Common myeloid progenitor, CD34-positive (primary cell): ENCODE measurements around the gene ACY1.

Source experiments
- CTCF ChIA-PET: fragments of 350-600 bp; sonication (Branson Sonifier 250); formaldehyde crosslinking; loops from one replicate; lab custom pipeline; 2021; ENCODE audit warnings: antibody characterized with exemption; lab: Charles Lee
- POLR2A ChIA-PET: fragments of 350-600 bp; sonication (Branson Sonifier 250); formaldehyde crosslinking; loops from one replicate; lab custom pipeline; 2021; ENCODE audit warnings: antibody characterized with exemption; lab: Charles Lee
- DNase-seq, 3 donors: peaks; one replicate each; pipeline versions ENCODE4 v3.0.0 to v3.0.0-alpha.2; 2013
- H3K27ac ChIP-seq, 2 experiments: 1 replicate in 1 of 2; 2 replicates in 1 of 2; pipeline ENCODE4 v1.7.0; 2013; ENCODE audit warnings: inconsistent platforms in 2 of 2, low read length in 2 of 2, mild to moderate bottlenecking in 2 of 2, low read depth in 1 of 2, moderate library complexity in 1 of 2; ENCODE audit not compliant: severe bottlenecking in 2 of 2, insufficient read depth in 1 of 2, poor library complexity in 1 of 2
- H3K27me3 ChIP-seq, 5 experiments: replicated peaks in 2 of 5; 1 replicate in 3 of 5; 2 replicates in 2 of 5; pipeline versions ENCODE4 v1.6.1 to v1.7.0; 2013; ENCODE audit warnings: low read length in 4 of 5, mild to moderate bottlenecking in 2 of 5, moderate library complexity in 2 of 5, inconsistent platforms in 1 of 5; ENCODE audit not compliant: insufficient read depth in 5 of 5, control insufficient read depth in 4 of 5
- H3K36me3 ChIP-seq, 4 experiments: 1 replicate in 2 of 4; 2 replicates in 2 of 4; pipeline versions ENCODE4 v1.6.1 to v1.7.0; 2013; ENCODE audit warnings: low read length in 3 of 4, control low read depth in 1 of 4, mild to moderate bottlenecking in 1 of 4; ENCODE audit not compliant: control insufficient read depth in 4 of 4, insufficient read depth in 4 of 4
- H3K4me1 ChIP-seq, 4 experiments: 1 replicate in 3 of 4; 2 replicates in 1 of 4; pipeline versions ENCODE4 v1.6.1 to v1.7.1; 2013; ENCODE audit warnings: low read length in 3 of 4, mild to moderate bottlenecking in 3 of 4, control low read depth in 1 of 4, inconsistent platforms in 1 of 4, moderate library complexity in 1 of 4; ENCODE audit not compliant: control insufficient read depth in 4 of 4, insufficient read depth in 4 of 4; ENCODE audit errors: control extremely low read depth in 1 of 4
- H3K4me3 ChIP-seq, 7 experiments: 1 replicate in 4 of 7; 2 replicates in 3 of 7; pipeline versions ENCODE4 v1.5.1 to v1.7.0; 2013; ENCODE audit warnings: mild to moderate bottlenecking in 7 of 7, low read length in 6 of 7, moderate library complexity in 6 of 7, inconsistent platforms in 2 of 7, low read depth in 2 of 7, control low read depth in 1 of 7; ENCODE audit not compliant: insufficient read depth in 4 of 7, control insufficient read depth in 1 of 7; ENCODE audit errors: extremely low read depth in 1 of 7
- H3K9me3 ChIP-seq, 5 experiments: 1 replicate in 4 of 5; 2 replicates in 1 of 5; pipeline versions ENCODE4 v1.6.1 to v1.7.1; 2013; ENCODE audit warnings: low read length in 4 of 5, mild to moderate bottlenecking in 2 of 5, inconsistent platforms in 1 of 5, low read depth in 1 of 5, moderate library complexity in 1 of 5; ENCODE audit not compliant: control insufficient read depth in 4 of 5, insufficient read depth in 2 of 5; ENCODE audit errors: control extremely low read depth in 1 of 5
- WGBS: methylation state at CpG from one replicate; pipeline ENCODE4 v1.1.5; 2013; ENCODE audit not compliant: insufficient coverage; 5-methylcytosine and 5-hydroxymethylcytosine counted together

The ACY1 gene

DNA sequence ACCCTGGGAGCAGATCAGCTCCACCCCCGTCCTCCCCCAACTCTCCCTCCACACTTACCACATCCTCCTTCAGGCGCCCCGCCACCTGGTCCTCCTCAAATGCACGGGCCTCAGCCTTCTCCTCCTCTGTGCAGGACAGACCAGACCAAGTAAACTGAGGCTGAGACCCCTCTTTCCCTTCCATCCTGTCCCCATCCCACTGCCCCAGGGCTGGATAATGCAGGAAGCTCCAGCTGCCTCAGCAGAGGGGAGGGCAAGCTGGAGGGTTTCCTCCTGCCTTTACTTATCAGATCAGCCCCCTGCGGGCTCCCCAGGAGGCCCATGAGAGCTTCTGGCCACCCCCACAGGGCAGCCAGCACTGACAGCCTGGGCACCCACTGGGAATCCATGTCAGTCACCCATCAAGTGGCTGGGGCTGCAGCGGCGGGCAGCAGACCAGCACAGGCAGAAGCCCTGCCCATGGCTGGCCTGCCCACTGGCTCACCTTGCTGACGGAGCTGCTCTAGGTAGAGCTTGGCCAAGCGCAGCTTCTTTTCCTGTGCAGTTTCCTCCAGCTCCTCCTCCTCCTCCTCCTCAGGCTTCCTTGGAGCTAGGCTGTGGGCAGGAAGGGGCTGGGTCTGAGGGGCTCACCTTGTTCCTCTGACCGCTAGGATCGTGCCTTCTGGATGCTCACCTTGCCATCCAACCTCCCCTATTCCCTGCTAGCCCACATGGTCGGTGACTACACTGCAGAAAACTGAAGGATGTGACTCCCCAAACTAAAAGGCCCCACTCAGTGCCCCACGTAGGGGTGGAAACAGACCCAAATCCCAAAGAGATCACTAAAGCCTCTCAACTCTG, 45.5 kb upstream of the ACY1 start:
- CTCF ChIA-PET, result interaction anchor here (1.0 kb wide), 1 partner anchor 10 kb away, joined by 3 read pairs; no protein-coding TSS in a partner anchor

DNA sequence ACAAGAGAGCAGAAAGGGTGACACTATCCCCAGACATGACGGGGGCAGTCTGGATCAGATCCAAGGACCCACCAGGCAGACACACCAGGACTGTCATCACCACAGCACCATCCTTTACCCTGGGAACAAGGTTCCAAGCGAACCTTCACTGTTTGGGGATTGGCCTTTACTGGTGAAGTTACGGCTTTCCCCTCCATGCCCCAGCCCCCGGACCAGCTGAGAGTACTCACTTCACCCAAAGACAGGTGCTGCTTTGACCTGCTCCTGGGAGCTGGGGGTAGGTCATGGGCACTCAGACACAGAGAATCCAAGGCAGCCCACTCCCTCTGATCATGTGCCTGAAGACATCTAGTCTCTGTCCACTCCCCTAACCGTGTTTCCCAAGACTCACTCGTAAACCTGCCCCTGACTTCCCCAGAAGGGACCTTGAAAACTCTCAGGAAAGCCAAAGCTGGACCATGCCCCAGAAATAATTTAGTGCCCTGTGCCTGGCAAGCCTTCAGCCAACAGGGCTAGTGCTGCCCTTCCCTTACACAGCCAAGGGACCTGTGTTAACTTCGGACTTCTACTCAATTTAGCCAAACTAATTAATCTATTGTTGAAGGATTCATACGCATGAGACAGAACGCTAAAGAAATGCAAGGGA, 44.4 kb upstream of the ACY1 start:
- H3K9me3 ChIP-seq, result no peaks in the 10 kb centered on the region
- peaks cover 0 to 27% (median 23%) of the 10 kb centered on the region in 4 experiments for H3K4me1 ChIP-seq
- H3K27me3 ChIP-seq, result no peaks in the 10 kb centered on the region
- 100% methylated on average over 8 of the region's 9 CpGs for WGBS
- H3K27ac ChIP-seq, result no peak overlapping the region
- ChIA-PET CTCF (no interaction called here), POLR2A (interaction anchor here (0.6 kb wide), 1 partner anchor 263 kb away, joined by 4 read pairs; no protein-coding TSS in a partner anchor)
- no peak overlapping the region for H3K4me3 ChIP-seq
- H3K36me3 ChIP-seq, result peaks cover 7 to 54% (median 46%) of the 10 kb centered on the region in 4 experiments
- DNase-seq, result no peak

More for the DNA sequence above, 45.5 kb upstream of the ACY1 start:
- Histone ChIP-seq H3K27me3 (no peaks in the 10 kb centered on the region), H3K9me3 (no peaks in the 10 kb centered on the region), H3K27ac (no peak overlapping the region), H3K36me3 (peaks cover 7 to 64% (median 53%) of the 10 kb centered on the region in 4 experiments), H3K4me1 (peaks cover 0 to 22% (median 20%) of the 10 kb centered on the region in 4 experiments), H3K4me3 (no peak overlapping the region)
- DNase-seq, result no peak
- POLR2A ChIA-PET, result no interaction called here
- 97% methylated on average over 7 of the region's 13 CpGs for WGBS

DNA sequence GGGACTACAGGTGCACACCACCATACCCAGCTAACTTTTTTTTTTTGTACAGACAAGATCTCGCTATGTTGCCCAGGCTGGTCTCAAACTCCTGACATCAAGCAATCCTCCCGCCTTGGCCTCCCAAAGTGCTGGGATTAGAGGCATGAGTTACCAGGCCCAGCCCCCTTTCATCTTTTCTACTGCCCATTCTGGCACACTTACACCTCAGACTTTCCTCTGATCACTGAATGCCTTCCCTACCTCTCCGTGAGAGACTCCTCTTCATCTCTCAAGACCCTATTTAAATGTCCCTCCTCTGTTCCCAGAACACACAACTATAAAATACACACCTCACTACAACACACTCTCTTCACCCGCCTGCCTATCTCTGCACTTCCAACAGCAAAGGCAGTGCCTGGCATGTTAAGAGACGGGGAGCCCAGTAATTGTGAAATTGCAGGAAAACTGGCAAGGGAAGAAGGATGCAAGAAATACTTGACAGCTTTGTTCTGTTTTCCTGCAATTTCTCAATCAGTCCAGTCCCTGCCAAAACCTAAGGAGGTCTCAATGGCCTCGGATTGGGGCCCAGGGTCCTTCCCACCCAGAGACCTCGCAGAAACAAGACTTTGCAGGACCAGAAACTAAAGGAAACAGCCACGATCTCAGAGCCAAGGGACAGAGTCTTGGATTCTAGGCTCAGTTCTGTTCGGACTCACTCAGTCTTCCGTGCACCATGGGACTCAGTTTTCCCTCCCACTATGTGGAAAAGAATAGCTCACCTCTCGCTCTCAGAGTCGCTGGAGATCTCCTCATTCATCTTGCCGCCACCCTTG, 42.5 kb upstream of the ACY1 start:
- DNase-seq, result no peak
- H3K4me1 ChIP-seq, result peaks cover 0 to 27% (median 23%) of the 10 kb centered on the region in 4 experiments
- peaks cover 3 to 37% (median 32%) of the 10 kb centered on the region in 4 experiments for H3K36me3 ChIP-seq
- no peaks in the 10 kb centered on the region for H3K9me3 ChIP-seq
- peak overlapping the region; percentile 54 to 89 (median 80) for H3K4me3 ChIP-seq
- ChIA-PET CTCF (interaction anchor here (0.6 to 3.5 kb wide), 9 partner anchors 11 to 121 kb away, joined by 3 to 18 read pairs (median 4); partner anchors contain the start of genes ABHD14B, ACY1 and PCBP4), POLR2A (interaction anchor here (1.1 kb wide), 1 partner anchor 33 kb away, joined by 3 read pairs; the partner anchor contains the start of gene ABHD14B)
- no peaks in the 10 kb centered on the region for H3K27me3 ChIP-seq
- H3K27ac ChIP-seq, result peak overlapping the region in 1 of 2 experiments; percentile 75
- 40% methylated on average over 10 of the region's 13 CpGs for WGBS

DNA sequence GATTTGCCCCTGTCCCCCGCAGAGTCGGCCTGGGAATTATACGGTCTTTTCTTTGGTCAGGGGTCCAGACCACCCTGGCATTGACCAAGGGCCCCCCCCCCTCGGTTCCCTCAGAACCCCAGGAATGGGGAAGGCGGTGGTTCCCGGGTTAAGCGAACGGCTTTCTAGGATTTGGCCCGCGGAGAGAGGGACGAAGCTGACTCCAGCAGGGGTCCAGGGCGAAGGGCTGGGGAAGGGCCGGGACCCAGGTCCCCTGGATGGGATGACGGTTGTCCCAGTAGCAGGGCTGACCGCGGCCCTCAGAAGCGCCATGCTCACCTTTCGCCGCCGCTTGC, 41.9 kb upstream of the ACY1 start:
- ChIA-PET POLR2A (interaction anchor here (1.1 kb wide), 1 partner anchor 32 kb away, joined by 3 read pairs; the partner anchor contains the start of gene ABHD14B), CTCF (interaction anchor here (0.6 to 3.5 kb wide), 9 partner anchors 11 to 120 kb away, joined by 3 to 18 read pairs (median 4); partner anchors contain the start of genes ABHD14B, ACY1 and PCBP4)
- DNase-seq, result no peak
- 0% methylated on average over 14 of the region's 20 CpGs for WGBS
- Histone ChIP-seq H3K27ac (peak overlapping the region in 1 of 2 experiments; percentile 75), H3K36me3 (peaks cover under 1 to 35% (median 27%) of the 10 kb centered on the region in 4 experiments), H3K27me3 (no peaks in the 10 kb centered on the region), H3K4me1 (peaks cover 0 to 27% (median 23%) of the 10 kb centered on the region in 4 experiments), H3K9me3 (no peaks in the 10 kb centered on the region), H3K4me3 (peak overlapping the region; percentile 54 to 89 (median 80))

DNA sequence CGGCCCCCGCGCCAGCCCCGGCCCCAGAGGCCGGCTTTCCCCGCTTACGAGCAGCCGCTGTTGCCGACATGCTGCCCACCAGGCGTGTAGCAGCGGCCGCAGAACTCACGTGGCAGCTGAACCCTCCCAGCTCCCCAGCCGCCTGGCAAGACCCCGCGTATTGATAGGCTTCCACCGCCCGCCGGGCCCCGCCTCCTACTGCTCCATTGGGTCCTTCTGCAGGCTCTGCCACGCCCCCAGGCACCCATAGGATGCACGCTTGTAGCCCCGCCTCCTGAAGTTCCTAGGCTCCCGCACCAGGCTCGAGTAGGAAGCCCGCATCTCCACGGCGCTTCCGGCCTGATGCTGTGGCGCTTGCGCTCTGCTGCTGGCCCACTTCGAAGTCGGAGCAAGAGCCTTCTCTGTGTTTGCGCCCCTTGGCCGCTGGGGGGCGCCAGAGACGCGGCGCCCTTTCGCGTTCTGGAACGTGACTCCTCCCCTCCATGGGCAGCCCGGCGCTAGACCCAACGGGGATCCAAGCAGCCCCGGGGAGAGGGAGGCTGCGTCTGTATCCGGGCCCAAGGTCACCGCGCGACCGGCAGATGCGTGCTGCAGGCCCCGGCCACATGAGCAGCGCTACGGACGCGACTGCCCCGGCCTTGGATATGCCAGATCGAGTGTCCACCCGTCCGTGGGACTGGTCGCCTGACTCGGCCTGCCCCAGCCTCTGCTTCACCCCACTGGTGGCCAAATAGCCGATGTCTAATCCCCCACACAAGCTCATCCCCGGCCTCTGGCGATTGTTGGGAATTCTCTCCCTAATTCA, 41.3 kb upstream of the ACY1 start, which contains the start of the genes PARP3 and RRP9:
TSS of gene PARP3 (plus strand) at position 566 of the 805 bp plus-strand sequence. CDS start 993 bp downstream, outside the sequence.
TSS of gene RRP9 (minus strand) at position 107 of the 805 bp plus-strand sequence. CDS start at position 70, 37 bp downstream.
- peak; percentile 100 for DNase-seq
- Histone ChIP-seq H3K36me3 (peaks cover 0 to 29% (median 21%) of the 10 kb centered on the region in 4 experiments), H3K9me3 (no peaks in the 10 kb centered on the region), H3K4me1 (peaks cover 0 to 27% (median 23%) of the 10 kb centered on the region in 4 experiments), H3K4me3 (peak within 1 kb of the TSS; percentile 54 to 89 (median 80)), H3K27me3 (no peaks in the 10 kb centered on the region), H3K27ac (peak within 1 kb of the TSS; percentile 15 to 80)
- POLR2A ChIA-PET, result interaction anchor here (1.1 kb wide), 1 partner anchor 32 kb away, joined by 3 read pairs; the partner anchor contains the start of gene ABHD14B
- WGBS, result 0% methylated on average over 53 of the region's 67 CpGs
- CTCF ChIA-PET, result interaction anchor here (0.6 to 3.5 kb wide), 16 partner anchors 10 to 213 kb away, joined by 3 to 27 read pairs (median 6); partner anchors contain the start of genes ABHD14B, ACY1, GPR62 and PCBP4
